BLaER1 treated with 17β-estradiol and CSF1 and Interleukin-3, amounts not matched to agents 10 nM and 100 nM (cell line): Measurements from ENCODE around the gene AFG3L2.

Source experiments
- H3K27ac ChIP-seq, 11 experiments: shearing (Covaris generic); formaldehyde crosslinking; 2 replicates each; pipeline ENCODE4 v1.8.1; 2022
- H3K27me3 ChIP-seq, 11 experiments: shearing (Covaris generic); formaldehyde crosslinking; 2 replicates each; pipeline ENCODE4 v1.8.1; 2022
- H3K36me3 ChIP-seq, 11 experiments: shearing (Covaris generic); formaldehyde crosslinking; 2 replicates each; pipeline ENCODE4 v1.8.1; 2022
- H3K4me1 ChIP-seq, 10 experiments: shearing (Covaris generic); formaldehyde crosslinking; 2 replicates each; pipeline ENCODE4 v1.8.1; 2022
- H3K4me2 ChIP-seq, 11 experiments: shearing (Covaris generic); formaldehyde crosslinking; 2 replicates each; pipeline ENCODE4 v1.8.1; 2022
- H3K4me3 ChIP-seq, 10 experiments: shearing (Covaris generic); formaldehyde crosslinking; 2 replicates each; pipeline ENCODE4 v1.8.1; 2022
- H3K9ac ChIP-seq, 11 experiments: shearing (Covaris generic); formaldehyde crosslinking; 2 replicates each; pipeline ENCODE4 v1.8.1; 2022
- H3K9me3 ChIP-seq, 11 experiments: shearing (Covaris generic); formaldehyde crosslinking; replicated peaks in 1 of 11; 2 replicates each; pipeline ENCODE4 v1.8.1; 2022
- H4K20me1 ChIP-seq, 11 experiments: shearing (Covaris generic); formaldehyde crosslinking; 2 replicates each; pipeline ENCODE4 v1.8.1; 2022
- Cebpa-rat ChIP-seq, 11 experiments: shearing (Covaris generic); IDR thresholded peaks; 2 replicates each; pipeline ENCODE4 v1.8.1; 2022

Gene AFG3L2

DNA sequence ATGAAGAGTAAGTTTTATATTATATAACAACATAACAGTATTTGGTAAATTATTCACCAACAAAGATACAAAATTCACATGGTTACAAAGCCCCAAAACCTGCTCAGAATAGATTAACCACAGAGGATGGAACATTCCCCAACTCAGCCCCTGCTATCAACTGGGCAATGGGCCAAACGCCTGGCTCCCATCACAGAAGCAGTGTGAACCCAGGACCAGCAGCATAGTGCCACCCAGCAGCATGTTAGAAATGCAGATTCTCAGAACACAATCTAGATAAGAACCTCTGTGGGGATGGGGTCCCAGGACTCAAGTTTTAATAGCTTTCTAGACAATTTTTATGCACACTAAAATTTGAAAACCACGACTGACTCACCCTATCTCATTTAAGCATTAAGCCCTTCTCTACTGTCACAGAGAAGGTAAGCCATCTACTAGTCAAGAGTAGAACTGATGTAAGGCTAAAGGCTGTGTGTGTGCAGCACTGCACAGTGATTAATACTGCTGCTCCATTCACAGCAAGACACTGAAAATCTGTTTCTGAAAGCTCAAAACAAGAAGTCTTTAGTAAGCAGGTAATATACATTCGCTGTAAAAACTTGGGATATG, 15.2 kb downstream of the AFG3L2 start:
- Histone ChIP-seq H3K4me2 (no peak overlapping the region), H3K27ac (no peak overlapping the region), H3K4me1 (peaks cover 0 to 12% (median 0%) of the 10 kb centered on the region in 10 experiments; a peak in 5 of 20 replicates), H3K36me3 (peaks cover 99 to 100% (median 100%) of the 10 kb centered on the region in 11 experiments), H3K27me3 (no peaks in the 10 kb centered on the region), H3K4me3 (no peak overlapping the region), H3K9ac (no peak overlapping the region), H4K20me1 (peaks cover 31 to 93% (median 73%) of the 10 kb centered on the region in 11 experiments; a peak in 20 of 22 replicates), H3K9me3 (no peaks in the 10 kb centered on the region)
- TF ChIP-seq Cebpa-rat (IDR thresholded peaks at IDR 0.05) = no peak

GRCh38 chr18:12359515-12359927, 17.5 kb downstream of the AFG3L2 start:
- Histone ChIP-seq H3K36me3 (peaks cover 97 to 100% (median 100%) of the 10 kb centered on the region in 11 experiments), H3K9ac (no peak overlapping the region), H3K27ac (no peak overlapping the region)

DNA sequence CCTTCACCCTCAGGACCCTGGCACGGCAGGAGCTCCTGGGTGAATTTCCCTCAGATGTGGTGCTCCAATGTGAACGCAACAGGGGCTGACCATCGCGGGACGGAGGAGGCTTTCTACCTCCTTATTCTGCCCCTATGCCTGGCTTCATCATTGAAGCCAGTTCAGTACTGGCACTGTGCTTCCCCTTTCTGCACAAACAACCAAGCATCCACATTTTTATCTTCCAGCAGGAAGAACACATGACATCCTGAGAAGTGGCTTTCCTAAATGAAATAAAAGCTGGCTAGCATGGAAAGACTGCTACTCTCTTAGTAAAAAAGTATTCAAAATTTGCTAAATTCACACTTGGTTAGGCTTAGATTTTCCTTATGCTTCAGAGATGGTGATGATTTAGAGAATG, 24.8 kb downstream of the AFG3L2 start:
- H3K4me3 ChIP-seq = no peak overlapping the region
- no peaks in the 10 kb centered on the region for H3K9me3 ChIP-seq
- peaks cover 0 to 62% (median 14%) of the 10 kb centered on the region in 11 experiments; a peak in 13 of 22 replicates for H4K20me1 ChIP-seq
- TF ChIP-seq Cebpa-rat (IDR thresholded peaks at IDR 0.05) = no peak
- H3K4me1 ChIP-seq = no peaks in the 10 kb centered on the region
- H3K36me3 ChIP-seq = peaks cover 95 to 99% (median 98%) of the 10 kb centered on the region in 11 experiments
- no peaks in the 10 kb centered on the region for H3K27me3 ChIP-seq
- H3K9ac ChIP-seq = no peak overlapping the region
- no peak overlapping the region for H3K4me2 ChIP-seq
- no peak overlapping the region for H3K27ac ChIP-seq

More at GRCh38 chr18:12359515-12359927, 17.5 kb downstream of the AFG3L2 start:
- H3K9me3 ChIP-seq = no peaks in the 10 kb centered on the region
- peaks cover 0 to 12% (median 0%) of the 10 kb centered on the region in 10 experiments; a peak in 5 of 20 replicates for H3K4me1 ChIP-seq
- no peaks in the 10 kb centered on the region for H3K27me3 ChIP-seq
- peaks cover 14 to 69% (median 56%) of the 10 kb centered on the region in 11 experiments; a peak in 20 of 22 replicates for H4K20me1 ChIP-seq
- H3K4me2 ChIP-seq = no peak overlapping the region
- H3K4me3 ChIP-seq = no peak overlapping the region
- no peak for TF ChIP-seq Cebpa-rat (IDR thresholded peaks at IDR 0.05)

DNA sequence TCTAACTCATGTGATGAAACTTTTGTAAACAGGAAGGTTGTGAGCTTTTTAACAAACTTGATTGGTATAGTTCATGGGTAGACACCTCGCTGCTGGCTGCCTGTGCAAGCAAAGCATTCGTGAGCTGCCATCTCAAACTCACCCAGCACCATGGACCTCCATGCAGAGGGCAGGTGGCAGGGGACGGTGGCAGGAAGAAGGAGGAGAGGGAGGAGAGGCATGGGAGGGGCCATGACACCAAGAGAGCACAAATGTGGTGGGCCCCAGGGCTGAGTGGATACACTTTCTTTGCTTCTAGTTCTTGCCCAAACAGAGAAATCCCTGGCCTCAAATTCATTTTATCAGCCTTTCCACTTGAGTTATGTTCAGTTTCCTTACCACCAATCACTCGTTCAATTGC, 29.1 kb downstream of the AFG3L2 start:
- no peak for TF ChIP-seq Cebpa-rat (IDR thresholded peaks at IDR 0.05)
- no peak overlapping the region for H3K27ac ChIP-seq
- no peak overlapping the region for H3K4me2 ChIP-seq
- no peaks in the 10 kb centered on the region for H3K27me3 ChIP-seq
- no peak overlapping the region for H3K4me3 ChIP-seq
- H3K4me1 ChIP-seq = peaks cover 0 to 8% (median 0%) of the 10 kb centered on the region in 10 experiments; a peak in 6 of 20 replicates
- no peak overlapping the region for H3K9ac ChIP-seq
- peaks cover 4 to 56% (median 18%) of the 10 kb centered on the region in 11 experiments; a peak in 14 of 22 replicates for H4K20me1 ChIP-seq
- H3K36me3 ChIP-seq = peaks cover 99 to 100% (median 100%) of the 10 kb centered on the region in 11 experiments
- no peaks in the 10 kb centered on the region for H3K9me3 ChIP-seq

GRCh38 chr18:12346240-12346565, 30.8 kb downstream of the AFG3L2 start:
- no peak overlapping the region for H3K27ac ChIP-seq
- H3K9ac ChIP-seq = no peak overlapping the region
- H3K4me2 ChIP-seq = no peak overlapping the region; a peak in 1 of 22 replicates
- TF ChIP-seq Cebpa-rat (IDR thresholded peaks at IDR 0.05) = no peak
- peaks cover 0 to 42% (median 16%) of the 10 kb centered on the region in 11 experiments; a peak in 12 of 22 replicates for H4K20me1 ChIP-seq
- H3K9me3 ChIP-seq = no peaks in the 10 kb centered on the region
- H3K4me1 ChIP-seq = peaks cover 0 to 8% (median 0%) of the 10 kb centered on the region in 10 experiments; a peak in 6 of 20 replicates
- no peaks in the 10 kb centered on the region for H3K27me3 ChIP-seq
- H3K36me3 ChIP-seq = peaks cover 99 to 100% (median 100%) of the 10 kb centered on the region in 11 experiments
- H3K4me3 ChIP-seq = no peak overlapping the region

DNA sequence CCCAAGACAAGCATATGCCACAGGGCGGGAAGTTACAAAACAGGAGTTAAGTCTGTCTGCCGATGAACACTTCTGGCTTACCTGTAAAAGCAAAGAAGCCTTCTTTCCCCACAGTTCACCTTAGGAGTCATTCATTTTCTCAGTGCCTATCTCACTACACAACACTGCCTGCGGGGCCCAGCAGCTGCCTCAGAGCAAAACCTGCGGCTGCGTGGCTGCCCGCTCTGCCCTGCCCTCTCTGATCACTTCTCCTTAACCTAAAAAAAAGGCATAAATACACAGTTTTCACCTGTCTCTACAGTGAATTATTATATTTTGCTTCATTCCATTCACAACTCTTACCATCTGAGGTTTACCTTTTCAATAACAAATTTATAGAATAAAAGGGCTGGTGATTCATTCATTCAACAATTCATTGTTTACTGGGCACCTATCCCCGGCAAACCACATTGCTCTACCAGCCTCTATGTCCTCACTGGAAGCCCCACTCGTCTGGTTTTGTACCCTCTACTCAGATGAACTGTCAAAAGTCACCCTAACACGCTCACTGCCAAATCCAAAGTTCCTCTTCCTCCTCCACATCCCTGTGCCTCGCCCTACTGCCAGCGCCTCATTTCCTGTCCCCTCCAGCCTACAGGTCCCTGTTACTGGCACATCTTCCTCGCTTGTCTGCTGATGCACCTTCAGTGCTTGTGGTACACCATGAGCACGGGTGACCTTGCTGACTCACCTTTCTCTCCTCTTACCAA, 31.4 kb downstream of the AFG3L2 start:
- Histone ChIP-seq H3K4me3 (no peak overlapping the region), H3K36me3 (peaks cover 99 to 100% (median 100%) of the 10 kb centered on the region in 11 experiments), H3K9ac (no peak overlapping the region)

GRCh38 chr18:12342661-12343060, 34.4 kb downstream of the AFG3L2 start:
- peaks cover 0 to 32% (median 16%) of the 10 kb centered on the region in 11 experiments; a peak in 12 of 22 replicates for H4K20me1 ChIP-seq
- no peak for TF ChIP-seq Cebpa-rat (IDR thresholded peaks at IDR 0.05)
- no peak overlapping the region for H3K9ac ChIP-seq
- no peak overlapping the region for H3K27ac ChIP-seq
- no peak overlapping the region for H3K4me2 ChIP-seq
- peaks cover 85 to 100% (median 97%) of the 10 kb centered on the region in 11 experiments for H3K36me3 ChIP-seq
- no peaks in the 10 kb centered on the region for H3K9me3 ChIP-seq
- peaks cover 0 to 8% (median 0%) of the 10 kb centered on the region in 10 experiments; a peak in 6 of 20 replicates for H3K4me1 ChIP-seq
- no peaks in the 10 kb centered on the region for H3K27me3 ChIP-seq
- H3K4me3 ChIP-seq = no peak overlapping the region

More for the DNA sequence above, 31.4 kb downstream of the AFG3L2 start:
- Histone ChIP-seq H3K27ac (no peak overlapping the region), H3K4me2 (no peak overlapping the region; a peak in 1 of 22 replicates), H3K27me3 (no peaks in the 10 kb centered on the region), H3K4me1 (peaks cover 0 to 8% (median 0%) of the 10 kb centered on the region in 10 experiments; a peak in 6 of 20 replicates), H4K20me1 (peaks cover 0 to 42% (median 16%) of the 10 kb centered on the region in 11 experiments; a peak in 12 of 22 replicates), H3K9me3 (no peaks in the 10 kb centered on the region)
- TF ChIP-seq Cebpa-rat (IDR thresholded peaks at IDR 0.05) = no peak

DNA sequence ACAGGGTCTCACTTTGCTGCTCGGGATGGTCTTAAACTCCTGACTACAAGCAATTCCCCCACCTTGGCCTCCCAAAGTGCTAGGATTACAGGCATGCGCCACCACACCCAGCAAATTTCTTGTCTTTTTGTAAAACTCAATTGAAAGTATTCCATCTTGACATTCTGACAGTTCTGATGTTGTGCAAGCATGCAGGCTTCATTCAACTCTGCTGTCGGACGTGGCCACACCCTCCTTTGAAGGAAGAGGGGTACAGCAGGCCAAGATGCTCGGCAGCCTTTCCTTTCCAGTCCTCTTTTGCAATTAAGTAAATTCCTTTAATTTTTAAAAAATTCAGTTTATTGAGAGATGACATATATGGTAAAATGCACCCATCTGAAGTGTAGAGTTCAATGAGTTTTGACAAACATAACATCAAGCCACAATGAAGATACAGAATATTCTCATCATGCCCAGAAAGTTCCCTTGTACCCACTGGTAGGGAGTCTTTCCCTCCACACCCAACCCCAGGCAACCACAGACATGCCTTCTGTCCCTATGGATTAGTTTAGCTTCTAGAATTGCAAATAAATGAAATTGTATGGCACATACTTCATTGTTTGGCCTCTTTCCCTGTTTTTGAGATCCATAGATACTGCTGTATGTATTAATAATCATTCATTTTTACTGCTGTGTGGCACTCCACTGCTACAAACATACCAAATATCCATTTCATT, 35.9 kb downstream of the AFG3L2 start:
- Histone ChIP-seq H3K27ac (no peak overlapping the region), H3K4me2 (no peak overlapping the region), H3K9me3 (no peaks in the 10 kb centered on the region), H3K4me3 (no peak overlapping the region), H3K36me3 (peaks cover 85 to 100% (median 96%) of the 10 kb centered on the region in 11 experiments), H3K4me1 (peaks cover 0 to 5% (median 0%) of the 10 kb centered on the region in 10 experiments; a peak in 6 of 20 replicates), H3K27me3 (no peaks in the 10 kb centered on the region), H4K20me1 (peaks cover 0 to 33% (median 14%) of the 10 kb centered on the region in 11 experiments; a peak in 12 of 22 replicates), H3K9ac (no peak overlapping the region)
- TF ChIP-seq Cebpa-rat (IDR thresholded peaks at IDR 0.05) = no peak
